ENCODE measurements around the gene TDP2.
"Not testable (repeated sequence)": the region's sequence is repeated elsewhere in the genome, so short reads cannot be mapped to it uniquely, and the experiment has no call there.

The TDP2 gene

DNA sequence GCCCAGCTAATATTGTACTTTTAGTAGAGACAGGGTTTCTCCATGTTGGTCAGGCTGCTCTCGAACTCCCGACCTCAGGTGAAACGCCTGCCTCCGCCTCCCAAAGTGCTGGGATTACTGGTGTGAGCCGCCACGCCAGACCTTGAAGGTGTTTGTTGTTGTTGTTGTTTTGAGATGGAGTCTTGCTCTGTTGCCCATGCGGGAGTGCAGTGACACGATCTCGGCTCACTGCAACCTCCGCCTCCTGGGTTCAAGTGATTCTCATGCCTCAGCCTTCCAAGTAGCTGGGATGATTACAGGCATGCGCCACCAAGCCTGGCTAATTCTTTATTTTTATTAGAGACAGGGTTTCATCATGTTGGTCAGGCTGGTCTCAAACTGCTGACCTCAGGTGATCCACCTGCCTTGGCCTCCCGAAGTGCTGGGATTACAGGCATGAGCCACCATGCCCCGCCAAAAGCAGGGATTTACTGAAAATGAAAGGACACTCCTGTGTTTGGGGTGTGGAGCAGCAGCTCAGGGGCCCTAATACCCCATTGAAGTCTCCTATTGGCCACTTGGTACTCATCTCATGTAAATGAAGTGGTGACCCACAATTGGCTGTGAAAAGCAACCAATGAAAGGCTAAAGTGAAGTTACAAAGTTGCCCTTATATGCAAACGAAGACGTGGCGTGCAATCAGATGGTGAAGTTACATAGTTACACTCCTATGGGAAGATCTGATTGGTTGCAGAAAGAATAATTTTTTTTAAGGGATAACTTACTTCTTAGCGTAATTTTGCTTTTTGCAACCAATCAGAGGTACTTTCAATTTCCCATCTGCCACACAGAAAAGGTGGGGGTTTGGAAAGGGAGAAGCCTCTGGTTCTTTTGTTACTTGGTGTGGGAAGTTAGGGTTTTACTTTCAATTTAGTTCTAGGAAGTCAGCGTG lies 1.6 kb upstream of the TDP2 start:
- DNase-seq (ENCODE audit: low spot score); H3K27ac Mint-ChIP-seq; H3K27me3 Mint-ChIP-seq (ENCODE audit: low read depth): not testable (repeated sequence)
- H3K36me3 Mint-ChIP-seq (ENCODE audit: low read depth): peaks cover 45% of the 10 kb centered on the region
- peaks cover 32% of the 10 kb centered on the region for H3K4me1 Mint-ChIP-seq (ENCODE audit: low read depth)
- H3K4me3 Mint-ChIP-seq: peak overlapping the region; percentile 92
- peaks cover 26% of the 10 kb centered on the region for H3K9me3 Mint-ChIP-seq

DNA sequence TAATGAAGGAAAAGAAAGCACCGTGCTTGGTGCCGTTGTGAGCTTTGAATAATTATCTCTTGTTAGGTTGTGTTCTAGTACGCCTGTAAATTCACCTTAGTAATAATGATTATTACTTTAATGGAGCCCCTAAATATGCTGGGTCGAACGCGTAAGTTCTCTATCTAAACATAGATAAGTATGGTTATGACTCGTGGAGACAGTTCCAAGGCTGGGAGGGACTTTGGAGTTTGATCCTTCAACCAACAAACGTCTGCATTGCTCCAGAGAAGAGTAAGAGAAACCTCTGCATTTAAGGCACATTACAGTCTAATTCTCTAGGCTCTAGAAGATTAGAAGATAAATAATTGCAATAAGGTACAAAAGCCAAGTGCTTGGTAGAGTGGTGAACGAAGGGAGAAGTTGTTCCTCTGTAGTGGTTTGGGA lies 692 bp upstream of the TDP2 start:
- peak overlapping the region; percentile 91 for H3K27ac Mint-ChIP-seq
- DNase-seq (ENCODE audit: low spot score): no peak
- H3K9me3 Mint-ChIP-seq: peaks cover 18% of the 10 kb centered on the region
- H3K4me3 Mint-ChIP-seq: peak overlapping the region; percentile 92
- H3K4me1 Mint-ChIP-seq (ENCODE audit: low read depth): peaks cover 32% of the 10 kb centered on the region
- peaks cover 47% of the 10 kb centered on the region for H3K36me3 Mint-ChIP-seq (ENCODE audit: low read depth)
- no peaks in the 10 kb centered on the region for H3K27me3 Mint-ChIP-seq (ENCODE audit: low read depth)

DNA sequence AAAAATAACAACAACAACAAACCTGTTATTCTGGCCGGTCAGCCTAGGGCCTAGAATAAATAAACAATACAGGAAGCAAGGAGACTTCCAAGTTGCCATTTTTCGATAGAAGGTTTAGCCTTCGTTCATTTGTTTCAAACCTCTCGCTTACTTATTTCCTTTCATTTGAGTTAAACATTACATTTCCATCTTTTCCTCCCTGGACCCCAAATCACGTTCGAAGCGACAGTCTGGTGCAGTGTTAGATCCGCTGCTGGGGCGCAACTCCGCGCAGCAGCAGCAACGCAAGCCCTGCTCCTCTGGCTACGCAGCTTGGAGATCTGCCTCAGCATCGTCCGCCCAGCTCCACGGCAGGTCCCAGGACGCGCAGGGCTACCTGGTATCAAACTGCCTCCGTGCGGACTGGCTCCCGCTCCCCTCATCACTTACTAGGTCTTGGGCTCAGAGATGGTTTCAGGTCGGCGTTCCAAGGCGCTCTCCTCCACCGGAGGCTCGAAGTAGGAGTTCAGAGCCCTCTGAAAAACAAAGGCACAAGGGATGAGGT lies 530 bp downstream of the TDP2 start:
- peaks cover 14% of the 10 kb centered on the region for H3K9me3 Mint-ChIP-seq
- H3K4me3 Mint-ChIP-seq: peak overlapping the region; percentile 92
- peaks cover 53% of the 10 kb centered on the region for H3K36me3 Mint-ChIP-seq (ENCODE audit: low read depth)
- H3K27ac Mint-ChIP-seq: peak overlapping the region; percentile 91
- peaks cover 37% of the 10 kb centered on the region for H3K4me1 Mint-ChIP-seq (ENCODE audit: low read depth)
- no peak for DNase-seq (ENCODE audit: low spot score)
- H3K27me3 Mint-ChIP-seq (ENCODE audit: low read depth): no peaks in the 10 kb centered on the region

DNA sequence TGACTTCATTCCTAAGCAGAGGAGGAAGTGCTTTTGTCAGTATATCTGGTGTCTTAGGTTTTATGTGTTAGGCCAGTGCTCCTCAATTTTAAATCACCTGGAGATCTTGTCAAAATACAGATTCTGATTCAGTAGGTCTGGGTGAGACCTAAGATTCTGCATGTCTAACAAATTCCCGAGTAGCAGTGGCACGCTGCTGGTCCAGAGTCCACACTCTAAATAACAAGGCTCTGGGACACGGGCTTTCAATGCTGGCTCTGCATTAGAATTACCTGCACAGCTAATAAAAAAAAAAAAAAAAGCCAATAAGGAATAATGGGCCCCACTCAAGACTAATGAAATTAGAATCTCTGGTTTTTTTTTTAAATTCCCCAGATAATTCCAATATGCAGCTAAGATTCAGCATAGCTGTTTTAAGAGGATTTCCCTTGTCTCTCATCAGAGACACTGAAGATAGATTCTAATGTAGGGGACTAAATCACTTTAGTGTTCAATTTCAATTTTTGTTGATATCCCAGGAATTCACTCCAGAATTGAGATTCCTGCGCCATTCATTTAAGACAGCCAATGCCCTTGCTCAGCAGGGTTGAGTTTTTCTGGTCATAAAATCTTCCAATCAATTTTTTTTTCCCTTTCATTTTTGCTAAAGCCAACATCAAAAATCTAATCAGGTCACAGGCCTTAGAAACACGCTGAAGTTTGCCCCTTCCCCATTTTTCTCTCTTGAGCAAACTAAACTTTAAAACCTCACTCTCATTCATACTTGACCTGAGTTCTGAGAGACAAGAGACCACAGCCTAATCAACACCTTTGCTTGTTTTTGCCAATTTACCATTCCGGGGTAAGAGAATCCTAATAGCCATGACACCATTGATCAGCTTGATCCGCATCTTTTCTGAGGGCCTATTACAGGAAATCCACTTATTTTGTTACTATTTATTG lies 2.4 kb downstream of the TDP2 start:
- Mint-ChIP-seq H3K4me1 (ENCODE audit: low read depth) (peaks cover 40% of the 10 kb centered on the region), H3K9me3 (no peaks in the 10 kb centered on the region), H3K27me3 (ENCODE audit: low read depth) (no peaks in the 10 kb centered on the region), H3K4me3 (peak overlapping the region; percentile 92), H3K36me3 (ENCODE audit: low read depth) (peaks cover 40% of the 10 kb centered on the region), H3K27ac (no peak overlapping the region)
- DNase-seq (ENCODE audit: low spot score): no peak

DNA sequence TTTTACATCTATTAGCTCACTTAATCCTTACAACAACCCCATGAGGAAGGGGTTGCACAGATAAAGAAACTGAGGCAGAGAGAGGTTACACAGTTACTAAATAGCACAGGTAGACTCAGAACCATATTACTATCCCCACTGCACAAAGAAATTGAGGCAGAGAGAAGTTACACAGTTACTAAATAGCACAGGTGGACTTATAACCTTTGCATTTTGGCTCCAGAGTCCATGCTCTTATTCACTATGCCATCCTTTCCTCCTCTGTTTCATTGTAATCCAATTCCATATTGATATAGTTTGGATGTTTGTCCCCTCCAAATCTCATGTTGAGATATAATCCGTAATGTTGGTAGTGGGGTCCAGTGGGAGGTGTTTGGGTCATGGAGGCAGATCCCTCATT lies 3.5 kb downstream of the TDP2 start:
- no peaks in the 10 kb centered on the region for H3K9me3 Mint-ChIP-seq
- no peak overlapping the region for H3K27ac Mint-ChIP-seq
- no peak for DNase-seq (ENCODE audit: low spot score)
- H3K27me3 Mint-ChIP-seq (ENCODE audit: low read depth): no peaks in the 10 kb centered on the region
- H3K36me3 Mint-ChIP-seq (ENCODE audit: low read depth): peaks cover 42% of the 10 kb centered on the region
- peaks cover 31% of the 10 kb centered on the region for H3K4me1 Mint-ChIP-seq (ENCODE audit: low read depth)
- H3K4me3 Mint-ChIP-seq: no peak overlapping the region

DNA sequence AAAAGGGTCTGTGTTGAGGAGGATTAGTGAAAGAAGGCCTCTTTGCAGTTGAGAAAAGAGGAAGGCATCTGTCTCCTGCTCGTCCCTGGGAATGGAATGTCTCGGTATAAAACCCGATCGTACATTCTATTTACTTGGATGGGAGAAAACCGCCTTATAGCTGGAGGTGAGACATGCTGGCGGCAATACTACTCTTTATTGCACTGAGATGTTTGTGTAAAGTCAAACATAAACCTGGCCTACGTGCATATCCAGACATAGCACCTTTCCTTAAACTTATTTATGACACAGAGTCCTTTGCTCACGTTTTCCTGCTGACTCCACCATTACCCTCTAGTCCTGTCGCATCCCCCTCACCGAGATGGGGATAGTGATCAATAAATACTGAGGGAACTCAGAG lies 4.5 kb downstream of the TDP2 start:
- no peak overlapping the region for H3K27ac Mint-ChIP-seq
- no peak for DNase-seq (ENCODE audit: low spot score)
- no peaks in the 10 kb centered on the region for H3K9me3 Mint-ChIP-seq
- H3K27me3 Mint-ChIP-seq (ENCODE audit: low read depth): no peaks in the 10 kb centered on the region
- no peak overlapping the region for H3K4me3 Mint-ChIP-seq
- peaks cover 49% of the 10 kb centered on the region for H3K36me3 Mint-ChIP-seq (ENCODE audit: low read depth)
- H3K4me1 Mint-ChIP-seq (ENCODE audit: low read depth): peaks cover 27% of the 10 kb centered on the region

DNA sequence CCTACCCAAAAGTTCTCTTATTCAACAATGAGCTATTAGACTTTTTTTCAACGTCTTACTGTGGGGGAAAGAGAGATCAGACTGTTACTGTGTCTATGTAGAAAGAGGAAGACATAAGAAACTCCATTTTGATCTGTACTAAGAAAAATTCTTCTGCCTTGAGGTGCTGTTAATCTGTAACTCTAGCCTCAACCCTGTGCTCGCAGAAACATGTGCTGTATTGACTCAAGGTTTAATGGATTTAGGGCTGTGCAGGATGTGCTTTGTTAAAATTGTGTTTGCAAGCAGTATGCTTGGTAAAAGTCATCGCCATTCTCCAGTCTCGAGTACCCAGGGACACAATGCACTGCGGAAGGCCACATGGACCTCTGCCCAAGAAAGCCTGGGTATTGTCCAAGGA lies 4.9 kb downstream of the TDP2 start:
- Mint-ChIP-seq H3K36me3 (ENCODE audit: low read depth) (peaks cover 50% of the 10 kb centered on the region), H3K4me1 (ENCODE audit: low read depth) (peaks cover 25% of the 10 kb centered on the region)
- not testable (repeated sequence) for DNase-seq (ENCODE audit: low spot score); H3K27me3 Mint-ChIP-seq (ENCODE audit: low read depth); H3K9me3 Mint-ChIP-seq; H3K4me3 Mint-ChIP-seq; H3K27ac Mint-ChIP-seq

DNA sequence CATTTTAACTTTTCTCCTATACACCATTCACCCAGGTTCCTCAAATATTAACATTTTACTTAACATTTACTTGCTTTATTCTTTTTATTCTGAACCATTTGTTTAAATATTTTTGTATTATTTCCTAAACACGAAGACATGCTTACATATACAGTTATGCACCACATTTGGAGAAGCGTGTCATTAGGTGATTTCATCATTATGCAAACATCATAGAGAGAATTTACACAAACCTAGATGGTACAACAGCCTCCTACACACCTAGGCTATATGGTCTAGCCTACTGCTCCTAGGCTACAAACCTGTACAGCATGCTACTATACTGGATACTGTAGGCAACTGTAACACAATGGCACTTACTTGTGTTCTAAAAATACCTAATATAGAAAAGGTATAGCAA lies 6.6 kb downstream of the TDP2 start:
- DNase-seq (ENCODE audit: low spot score): no peak
- no peak overlapping the region for H3K4me3 Mint-ChIP-seq
- H3K27ac Mint-ChIP-seq: no peak overlapping the region
- no peaks in the 10 kb centered on the region for H3K9me3 Mint-ChIP-seq
- no peaks in the 10 kb centered on the region for H3K27me3 Mint-ChIP-seq (ENCODE audit: low read depth)
- H3K4me1 Mint-ChIP-seq (ENCODE audit: low read depth): peaks cover 32% of the 10 kb centered on the region
- H3K36me3 Mint-ChIP-seq (ENCODE audit: low read depth): peaks cover 57% of the 10 kb centered on the region

DNA sequence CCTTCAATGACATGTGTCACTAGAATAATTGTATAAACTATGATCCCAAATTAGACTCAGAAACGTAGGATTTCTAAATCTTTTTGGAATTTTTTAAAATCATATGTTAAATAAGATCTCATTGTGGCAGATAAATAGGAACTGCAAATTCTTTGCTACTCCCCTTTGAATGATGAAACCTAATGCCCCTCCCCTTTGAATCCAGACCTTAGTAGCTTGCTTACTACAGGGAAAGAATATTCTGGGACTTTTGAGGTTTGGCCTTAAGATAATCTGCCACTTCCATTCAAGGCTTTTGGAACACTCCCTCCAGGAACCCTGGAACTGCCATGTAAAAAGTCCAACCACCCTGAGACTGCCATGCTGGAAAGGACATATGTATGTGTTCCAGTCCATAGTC lies 7.1 kb downstream of the TDP2 start:
- H3K9me3 Mint-ChIP-seq: no peaks in the 10 kb centered on the region
- peaks cover 54% of the 10 kb centered on the region for H3K36me3 Mint-ChIP-seq (ENCODE audit: low read depth)
- peaks cover 28% of the 10 kb centered on the region for H3K4me1 Mint-ChIP-seq (ENCODE audit: low read depth)
- DNase-seq (ENCODE audit: low spot score): no peak
- no peak overlapping the region for H3K27ac Mint-ChIP-seq
- H3K4me3 Mint-ChIP-seq: no peak overlapping the region
- H3K27me3 Mint-ChIP-seq (ENCODE audit: low read depth): no peaks in the 10 kb centered on the region

DNA sequence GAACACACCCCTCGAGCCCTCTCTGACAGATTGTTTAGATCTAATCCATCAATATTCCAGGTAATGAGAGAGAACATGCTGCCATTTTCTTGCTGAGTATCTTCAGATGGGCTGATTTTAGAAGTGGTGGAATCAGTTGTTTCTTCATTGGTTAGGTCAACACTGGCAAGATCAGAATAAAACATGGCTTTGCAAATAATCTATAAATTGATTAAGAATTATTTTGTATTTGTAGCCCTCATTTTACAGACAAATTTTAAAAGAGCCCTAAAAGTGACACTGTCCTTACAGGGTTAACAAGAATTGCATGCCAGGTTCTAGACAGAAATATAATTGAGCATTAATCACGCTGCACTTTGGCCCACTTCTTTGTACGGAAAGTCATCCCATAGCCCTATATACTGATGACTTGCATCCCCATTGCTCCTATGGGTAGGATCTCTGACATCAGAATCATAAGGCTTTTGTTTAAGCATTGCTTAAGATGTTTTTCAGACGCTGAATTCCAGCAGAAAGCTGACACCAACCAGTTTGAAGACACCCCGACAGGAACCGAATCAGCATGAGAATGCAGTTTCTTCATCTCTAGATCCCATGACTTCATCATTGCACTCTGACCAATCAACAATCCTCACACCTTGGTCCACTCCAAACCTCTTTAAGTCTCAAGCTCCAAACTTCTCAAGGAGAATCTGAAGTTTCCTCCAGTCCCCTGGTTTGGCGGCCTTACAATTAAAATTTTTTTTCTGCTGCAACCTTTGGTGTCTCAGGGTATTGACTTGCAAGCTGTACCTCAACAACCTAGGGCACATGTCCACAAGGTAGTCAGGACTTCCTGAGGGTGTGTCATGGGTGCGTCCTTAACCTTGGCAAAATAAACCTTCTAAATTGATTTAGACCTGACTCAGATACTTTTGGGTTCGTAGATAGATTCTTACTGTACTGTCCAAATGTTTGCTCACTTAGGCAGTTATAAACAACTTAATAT lies 7.8 kb downstream of the TDP2 start:
- Mint-ChIP-seq H3K36me3 (ENCODE audit: low read depth) (peaks cover 50% of the 10 kb centered on the region), H3K4me1 (ENCODE audit: low read depth) (peaks cover 26% of the 10 kb centered on the region), H3K9me3 (no peaks in the 10 kb centered on the region), H3K27ac (no peak overlapping the region), H3K27me3 (ENCODE audit: low read depth) (no peaks in the 10 kb centered on the region), H3K4me3 (no peak overlapping the region)
- no peak for DNase-seq (ENCODE audit: low spot score)

DNA sequence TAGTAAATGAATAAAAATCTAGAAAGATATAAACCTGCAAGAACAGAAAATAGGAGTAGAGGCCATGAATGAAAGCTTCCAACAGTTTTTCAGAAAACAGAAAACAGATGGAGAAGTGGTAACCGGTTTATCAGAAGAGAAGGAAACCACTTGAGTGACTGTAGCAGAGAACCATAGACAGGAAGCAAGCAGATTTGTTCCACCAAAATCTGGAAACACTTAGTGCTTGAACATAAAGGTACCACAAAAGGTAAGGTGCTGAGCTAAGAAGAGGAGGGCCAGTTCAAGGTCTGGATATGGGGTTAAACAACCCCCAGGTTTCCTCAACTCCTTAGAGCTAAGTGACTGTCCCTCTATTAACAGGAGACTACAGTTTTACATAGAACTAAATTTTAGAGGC lies 11.5 kb downstream of the TDP2 start:
- no peak for DNase-seq (ENCODE audit: low spot score)
- H3K27ac Mint-ChIP-seq: no peak overlapping the region
- H3K4me3 Mint-ChIP-seq: no peak overlapping the region
- H3K9me3 Mint-ChIP-seq: no peaks in the 10 kb centered on the region
- H3K27me3 Mint-ChIP-seq (ENCODE audit: low read depth): no peaks in the 10 kb centered on the region
- peaks cover 14% of the 10 kb centered on the region for H3K4me1 Mint-ChIP-seq (ENCODE audit: low read depth)
- peaks cover 44% of the 10 kb centered on the region for H3K36me3 Mint-ChIP-seq (ENCODE audit: low read depth)

DNA sequence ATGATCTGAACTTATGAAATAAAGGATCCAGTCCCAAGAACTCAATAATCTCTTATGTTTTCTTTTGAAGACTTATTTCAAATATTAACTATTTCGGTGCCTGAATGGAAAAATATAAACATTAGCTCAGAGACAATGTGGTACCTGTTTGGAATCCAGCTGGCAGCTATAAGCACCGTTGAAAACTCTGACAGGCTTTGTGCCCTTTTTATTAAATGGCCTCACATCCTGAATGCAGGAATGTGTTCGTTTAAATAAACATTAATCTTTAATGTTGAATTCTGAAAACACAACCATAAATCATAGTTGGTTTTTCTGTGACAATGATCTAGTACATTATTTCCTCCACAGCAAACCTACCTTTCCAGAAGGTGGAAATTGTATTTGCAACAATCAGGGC lies 16.3 kb downstream of the TDP2 start:
- Mint-ChIP-seq H3K4me1 (ENCODE audit: low read depth) (peaks cover 10% of the 10 kb centered on the region), H3K9me3 (no peaks in the 10 kb centered on the region), H3K27ac (no peak overlapping the region), H3K4me3 (no peak overlapping the region), H3K27me3 (ENCODE audit: low read depth) (peaks cover 3% of the 10 kb centered on the region), H3K36me3 (ENCODE audit: low read depth) (peaks cover 22% of the 10 kb centered on the region)
- no peak for DNase-seq (ENCODE audit: low spot score)

DNA sequence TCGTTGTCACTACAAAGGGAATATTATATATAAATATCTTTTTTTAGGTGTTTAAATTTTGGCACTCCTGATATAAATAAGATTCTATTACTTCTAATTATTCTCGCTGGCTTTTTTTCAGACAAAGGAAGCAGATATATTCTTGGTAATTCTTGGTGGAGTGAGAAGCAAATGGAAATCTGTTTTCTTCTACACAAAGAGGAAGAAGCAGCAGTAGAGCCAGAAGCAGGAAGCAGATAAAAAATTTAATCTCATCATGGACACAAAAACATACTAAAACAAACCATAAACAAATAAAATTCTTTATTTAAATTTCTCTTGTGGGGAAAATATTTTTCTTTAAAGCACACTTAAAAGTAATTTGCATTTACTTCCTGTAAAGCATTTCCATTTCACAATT lies 17.0 kb downstream of the TDP2 start:
- Mint-ChIP-seq H3K27ac (no peak overlapping the region), H3K4me1 (ENCODE audit: low read depth) (peaks cover 10% of the 10 kb centered on the region), H3K9me3 (no peaks in the 10 kb centered on the region), H3K36me3 (ENCODE audit: low read depth) (peaks cover 20% of the 10 kb centered on the region), H3K27me3 (ENCODE audit: low read depth) (peaks cover 9% of the 10 kb centered on the region), H3K4me3 (no peak overlapping the region)
- DNase-seq (ENCODE audit: low spot score): no peak
